ENCODE results near the gene EIF4B.

Gene EIF4B

DNA sequence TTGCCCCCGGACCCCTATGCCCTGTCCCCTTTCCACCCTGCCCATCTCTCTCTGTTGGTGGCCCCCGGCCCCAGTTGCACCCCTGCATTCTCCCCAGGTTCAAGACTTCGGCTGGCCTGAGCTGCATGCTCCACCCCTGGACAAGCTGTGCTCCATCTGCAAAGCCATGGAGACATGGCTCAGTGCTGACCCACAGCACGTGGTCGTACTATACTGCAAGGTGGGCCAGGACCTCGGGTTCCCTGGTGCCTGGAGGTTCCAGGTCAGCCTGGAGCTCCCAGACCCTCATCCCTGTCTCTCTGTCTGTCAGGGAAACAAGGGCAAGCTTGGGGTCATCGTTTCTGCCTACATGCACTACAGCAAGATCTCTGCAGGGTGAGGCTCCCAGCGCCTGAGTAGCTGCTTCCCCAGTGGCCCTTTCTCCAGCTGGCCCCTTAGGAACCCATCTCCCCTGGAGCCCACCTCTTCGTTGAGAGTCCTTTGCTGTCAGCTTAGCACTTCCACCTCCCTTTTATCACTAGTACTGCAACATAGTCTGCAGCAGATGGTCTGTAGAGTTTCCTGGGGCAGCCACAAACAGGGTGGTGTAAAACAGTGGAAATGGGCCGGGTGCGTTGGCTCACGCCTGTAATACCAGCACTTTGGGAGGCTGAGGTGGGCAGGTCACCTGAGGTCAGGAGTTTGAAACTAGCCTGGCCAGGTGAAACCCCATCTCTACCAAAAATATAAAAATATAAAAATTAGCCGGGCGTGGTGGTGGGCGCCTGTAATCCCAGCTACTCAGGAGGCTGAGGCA, 49.4 kb downstream of the EIF4B start:
- TF ChIP-seq, protein P1, sequence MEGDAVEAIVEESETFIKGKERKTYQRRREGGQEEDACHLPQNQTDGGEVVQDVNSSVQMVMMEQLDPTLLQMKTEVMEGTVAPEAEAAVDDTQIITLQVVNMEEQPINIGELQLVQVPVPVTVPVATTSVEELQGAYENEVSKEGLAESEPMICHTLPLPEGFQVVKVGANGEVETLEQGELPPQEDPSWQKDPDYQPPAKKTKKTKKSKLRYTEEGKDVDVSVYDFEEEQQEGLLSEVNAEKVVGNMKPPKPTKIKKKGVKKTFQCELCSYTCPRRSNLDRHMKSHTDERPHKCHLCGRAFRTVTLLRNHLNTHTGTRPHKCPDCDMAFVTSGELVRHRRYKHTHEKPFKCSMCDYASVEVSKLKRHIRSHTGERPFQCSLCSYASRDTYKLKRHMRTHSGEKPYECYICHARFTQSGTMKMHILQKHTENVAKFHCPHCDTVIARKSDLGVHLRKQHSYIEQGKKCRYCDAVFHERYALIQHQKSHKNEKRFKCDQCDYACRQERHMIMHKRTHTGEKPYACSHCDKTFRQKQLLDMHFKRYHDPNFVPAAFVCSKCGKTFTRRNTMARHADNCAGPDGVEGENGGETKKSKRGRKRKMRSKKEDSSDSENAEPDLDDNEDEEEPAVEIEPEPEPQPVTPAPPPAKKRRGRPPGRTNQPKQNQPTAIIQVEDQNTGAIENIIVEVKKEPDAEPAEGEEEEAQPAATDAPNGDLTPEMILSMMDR (conservative IDR thresholded peaks at IDR 0.05; ENCODE audit: low read length), result no peak

DNA sequence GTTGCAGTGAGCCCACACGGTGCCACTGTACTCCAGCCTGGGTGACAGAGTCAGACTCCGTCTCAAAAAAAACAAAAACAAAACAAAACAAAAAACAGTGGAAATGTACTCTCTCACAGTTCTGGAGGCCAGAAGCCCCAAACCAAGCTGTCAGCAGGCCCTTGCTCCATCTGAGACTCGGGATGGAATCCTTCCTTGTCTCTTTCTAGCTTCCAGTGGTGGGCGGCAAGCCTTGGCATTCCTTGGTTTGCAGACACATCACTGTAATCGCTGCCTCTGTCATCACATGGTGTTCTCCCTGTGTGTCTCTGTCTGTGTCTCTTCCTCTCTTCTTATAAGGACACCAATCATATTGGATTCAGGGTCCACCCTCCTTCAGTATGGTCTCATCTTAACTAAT, 50.0 kb downstream of the EIF4B start:
- no peak for DNase-seq (ENCODE audit: low read depth)
- no peak overlapping the region for H3K4me3 ChIP-seq (ENCODE audit: low read length)
- TF ChIP-seq, protein P1 (conservative IDR thresholded peaks at IDR 0.05; ENCODE audit: low read length), result no peak

More for the DNA sequence above, 49.4 kb downstream of the EIF4B start:
- DNase-seq (ENCODE audit: low read depth), result no peak
- no peak overlapping the region for H3K4me3 ChIP-seq (ENCODE audit: low read length)

DNA sequence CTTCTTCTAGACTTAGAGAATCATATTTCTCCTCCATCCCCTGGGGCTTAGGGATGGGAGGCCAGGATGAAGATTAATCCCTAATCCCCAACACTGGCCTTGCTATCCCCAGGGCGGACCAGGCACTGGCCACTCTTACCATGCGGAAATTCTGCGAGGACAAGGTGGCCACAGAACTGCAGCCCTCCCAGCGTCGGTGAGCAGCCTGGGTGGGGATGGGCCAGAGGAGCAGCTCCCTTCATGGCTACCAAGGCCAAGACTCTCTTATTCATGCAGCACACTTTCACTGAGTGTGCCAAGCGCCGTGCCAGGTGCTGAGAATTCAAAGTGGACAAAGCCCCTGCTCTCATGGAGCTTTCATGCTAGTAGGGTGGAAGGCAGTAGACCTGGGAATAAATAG, 50.6 kb downstream of the EIF4B start:
- no peak for DNase-seq (ENCODE audit: low read depth)
- TF ChIP-seq, protein P1 (conservative IDR thresholded peaks at IDR 0.05; ENCODE audit: low read length), result no peak
- no peak overlapping the region for H3K4me3 ChIP-seq (ENCODE audit: low read length)

DNA sequence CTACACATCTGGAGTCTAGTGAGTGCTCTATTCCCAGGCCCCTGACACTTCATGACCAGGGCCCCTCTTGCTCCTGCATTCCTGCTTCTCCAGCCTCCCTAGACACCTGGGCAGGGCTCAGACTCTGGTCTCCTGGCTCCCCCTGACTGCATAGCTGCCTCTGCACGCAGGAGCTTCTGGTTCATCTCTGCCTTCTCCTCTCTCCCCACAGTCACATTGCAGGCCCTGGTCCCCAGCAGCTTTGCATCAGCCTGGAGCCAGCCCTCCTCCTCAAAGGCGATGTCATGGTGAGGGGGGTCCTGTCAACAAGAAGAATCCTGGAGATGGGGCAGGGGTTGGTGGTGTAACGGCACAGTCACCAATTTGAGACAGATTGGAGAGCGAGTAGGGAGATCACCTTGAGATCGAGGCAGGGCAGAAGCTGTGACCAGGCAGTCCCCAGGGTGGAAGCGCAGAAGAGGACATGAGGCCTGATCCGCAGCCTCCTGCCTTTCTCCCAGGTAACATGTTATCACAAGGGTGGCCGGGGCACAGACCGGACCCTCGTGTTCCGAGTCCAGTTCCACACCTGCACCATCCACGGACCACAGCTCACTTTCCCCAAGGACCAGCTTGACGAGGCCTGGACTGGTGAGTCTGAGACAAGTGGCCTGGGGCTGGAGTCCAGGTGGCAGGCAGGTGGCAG, 51.7 kb downstream of the EIF4B start:
- TF ChIP-seq, protein P1 (conservative IDR thresholded peaks at IDR 0.05; ENCODE audit: low read length), result no peak
- H3K4me3 ChIP-seq (ENCODE audit: low read length), result no peak overlapping the region
- DNase-seq (ENCODE audit: low read depth), result no peak

DNA sequence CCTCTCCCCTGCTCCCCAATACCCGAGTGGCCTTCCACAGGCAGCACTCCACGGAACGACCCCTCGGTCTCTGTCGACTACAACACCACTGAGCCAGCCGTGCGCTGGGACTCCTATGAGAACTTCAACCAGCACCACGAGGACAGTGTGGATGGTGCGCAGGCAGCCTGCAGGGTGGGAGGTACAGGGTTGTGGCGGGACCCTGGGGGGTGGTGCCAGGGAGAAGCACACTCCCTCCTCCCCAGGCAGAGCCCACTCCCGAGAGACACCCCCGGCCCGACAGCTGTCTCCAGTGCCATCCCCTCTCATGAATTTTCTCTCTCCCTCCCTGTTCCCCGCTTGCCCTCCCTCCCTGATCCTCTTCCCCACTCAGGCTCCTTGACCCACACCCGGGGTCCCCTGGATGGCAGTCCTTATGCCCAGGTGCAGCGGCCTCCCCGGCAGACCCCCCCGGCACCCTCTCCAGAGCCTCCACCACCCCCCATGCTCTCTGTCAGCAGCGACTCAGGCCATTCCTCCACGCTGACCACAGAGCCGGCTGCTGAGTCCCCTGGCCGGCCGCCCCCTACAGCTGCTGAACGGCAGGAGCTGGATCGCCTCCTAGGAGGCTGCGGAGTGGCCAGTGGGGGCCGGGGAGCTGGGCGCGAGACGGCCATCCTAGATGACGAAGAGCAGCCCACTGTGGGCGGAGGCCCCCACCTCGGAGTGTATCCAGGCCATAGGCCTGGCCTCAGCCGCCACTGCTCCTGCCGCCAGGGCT, 52.6 kb downstream of the EIF4B start:
- TF ChIP-seq, protein P1 (conservative IDR thresholded peaks at IDR 0.05; ENCODE audit: low read length), result no peak
- H3K4me3 ChIP-seq (ENCODE audit: low read length), result no peak overlapping the region
- no peak for DNase-seq (ENCODE audit: low read depth)

DNA sequence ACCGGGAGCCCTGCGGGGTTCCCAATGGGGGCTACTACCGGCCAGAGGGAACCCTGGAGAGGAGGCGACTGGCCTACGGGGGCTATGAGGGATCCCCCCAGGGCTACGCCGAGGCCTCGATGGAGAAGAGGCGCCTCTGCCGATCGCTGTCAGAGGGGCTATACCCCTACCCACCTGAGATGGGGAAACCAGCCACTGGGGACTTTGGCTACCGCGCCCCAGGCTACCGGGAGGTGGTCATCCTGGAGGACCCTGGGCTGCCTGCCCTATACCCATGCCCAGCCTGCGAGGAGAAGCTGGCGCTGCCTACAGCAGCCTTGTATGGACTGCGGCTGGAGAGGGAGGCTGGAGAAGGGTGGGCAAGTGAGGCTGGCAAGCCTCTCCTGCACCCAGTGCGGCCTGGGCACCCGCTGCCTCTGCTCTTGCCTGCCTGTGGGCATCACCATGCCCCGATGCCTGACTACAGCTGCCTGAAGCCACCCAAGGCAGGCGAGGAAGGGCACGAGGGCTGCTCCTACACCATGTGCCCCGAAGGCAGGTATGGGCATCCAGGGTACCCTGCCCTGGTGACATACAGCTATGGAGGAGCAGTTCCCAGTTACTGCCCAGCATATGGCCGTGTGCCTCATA, 53.3 kb downstream of the EIF4B start:
- no peak for DNase-seq (ENCODE audit: low read depth)
- TF ChIP-seq, protein P1 (conservative IDR thresholded peaks at IDR 0.05; ENCODE audit: low read length), result no peak

More for the DNA sequence above, 53.3 kb downstream of the EIF4B start:
- no peak overlapping the region for H3K4me3 ChIP-seq (ENCODE audit: low read length)
